NCI-H1092 treated with DMSO at 0.1 percent for 48 hours (cell line): ENCODE results near the gene CFI.

Source experiments
- DNase-seq: peaks from one replicate; lab custom pipeline; 2025; lab: John Stamatoyannopoulos, UW

Gene CFI

DNA sequence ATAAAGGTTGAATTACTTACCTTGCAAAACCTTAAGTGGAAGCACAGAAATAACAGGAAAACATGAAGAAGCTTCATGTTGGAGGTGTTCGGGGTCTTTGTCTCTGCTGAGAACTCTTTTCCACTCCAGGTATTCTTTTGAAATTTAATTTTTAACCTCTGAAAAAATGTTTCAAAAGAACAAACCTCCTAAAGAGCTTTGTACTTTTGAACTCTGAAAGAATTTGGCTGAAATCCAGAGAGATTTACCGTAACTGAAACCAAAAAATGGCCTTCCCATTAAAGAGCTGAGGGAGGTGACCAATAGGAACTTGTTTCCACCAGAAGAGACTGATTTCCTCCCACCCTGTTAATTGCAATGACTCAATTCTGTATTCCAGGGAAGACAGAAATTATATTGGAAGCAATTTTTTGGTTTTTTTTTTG, at the start of gene CFI:
Gene CFI (minus strand): TSS at position 105 of the 425 bp plus-strand sequence. CDS start 28 bp downstream, at position 77.
- DNase-seq, result no peak

- DNase-seq, result no peak
Measured at GRCh38 chr4:109850601-109851000, 48.8 kb upstream of the CFI start.

GRCh38 chr4:109848501-109848900, 46.7 kb upstream of the CFI start:
- no peak for DNase-seq

GRCh38 chr4:109847896-109848442, 46.2 kb upstream of the CFI start, which contains the start of gene LRIT3:
TSS of gene LRIT3 (plus strand) at chr4:109848107. CDS start at chr4:109848202, 95 bp downstream.
- no peak for DNase-seq

DNA sequence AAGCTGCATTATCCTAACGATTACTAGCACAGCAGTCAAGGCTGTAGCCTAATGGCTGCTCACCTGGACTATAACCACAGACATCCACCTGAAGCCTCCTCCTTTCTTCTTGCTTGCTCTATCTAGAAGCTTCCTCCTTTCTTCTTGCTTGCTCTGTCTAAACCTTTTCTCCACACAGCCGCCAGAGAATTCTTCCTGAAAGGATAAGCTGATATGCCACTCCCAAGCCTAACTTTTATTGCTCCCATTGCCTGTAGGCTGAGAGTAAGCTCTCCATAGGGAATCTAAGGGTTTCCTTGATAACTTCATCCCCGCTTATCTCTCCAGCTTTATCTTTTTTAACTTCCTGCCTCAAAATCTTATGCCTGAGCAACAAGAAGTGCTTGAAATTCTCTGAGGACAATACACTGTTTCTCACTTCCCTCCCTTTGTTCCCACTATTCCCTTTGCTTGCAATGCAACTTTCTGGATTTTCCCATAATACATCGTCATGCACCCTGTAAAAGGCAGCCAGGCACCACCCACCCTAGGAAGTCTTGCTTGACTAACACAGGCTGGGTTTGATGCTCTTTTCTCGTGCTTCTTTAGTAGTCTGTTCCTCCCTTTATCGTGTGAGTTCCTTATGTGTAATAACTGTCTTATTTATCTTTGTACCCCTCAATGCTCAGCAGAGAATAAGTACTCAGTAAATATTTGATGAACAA, 44.7 kb upstream of the CFI start:
- DNase-seq, result no peak

GRCh38 chr4:109836985-109837384, 35.2 kb upstream of the CFI start:
- DNase-seq, result no peak

DNA sequence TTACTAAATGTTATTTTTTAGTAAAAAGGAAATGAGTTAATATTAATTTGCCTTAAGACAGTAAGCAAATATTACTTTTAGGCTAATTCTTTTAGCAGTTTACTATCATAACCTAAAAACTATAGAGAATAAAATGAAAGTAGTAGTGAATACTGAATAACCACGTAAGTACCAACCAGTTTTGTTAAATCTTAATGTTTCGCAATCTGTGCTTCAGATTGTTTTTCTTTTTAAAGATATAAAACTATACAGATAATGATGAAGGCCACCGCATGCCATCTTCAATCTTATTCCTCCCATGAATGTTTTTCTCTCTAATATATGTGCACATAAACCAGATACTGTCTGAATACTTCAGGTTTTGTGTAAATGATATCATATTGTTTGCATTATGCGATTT, 32.0 kb upstream of the CFI start:
- no peak for DNase-seq

DNA sequence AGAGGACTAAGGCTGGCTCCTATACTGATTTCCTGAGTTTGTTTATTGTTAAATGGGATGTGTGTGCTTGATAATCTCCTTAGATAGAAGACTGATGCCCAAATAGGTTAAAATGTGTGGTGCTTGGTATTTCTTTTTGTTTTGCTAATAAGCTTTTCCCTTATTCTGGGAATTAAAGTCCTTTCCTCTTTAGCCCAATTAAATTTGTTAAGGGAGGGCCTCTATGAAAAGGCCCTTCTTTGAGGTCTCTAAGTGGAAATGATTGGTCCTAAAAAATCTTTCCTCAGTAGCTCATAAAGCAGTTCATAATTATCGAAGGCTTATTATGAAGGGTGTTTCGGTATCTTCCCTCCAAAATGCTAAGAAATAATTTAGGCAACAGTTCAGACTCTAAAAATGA, 25.9 kb upstream of the CFI start, which contains the start of gene RRH:
Gene RRH (plus strand): TSS at position 301 of the 400 bp plus-strand sequence. CDS start 56 bp downstream, at position 357.
- DNase-seq, result no peak

DNA sequence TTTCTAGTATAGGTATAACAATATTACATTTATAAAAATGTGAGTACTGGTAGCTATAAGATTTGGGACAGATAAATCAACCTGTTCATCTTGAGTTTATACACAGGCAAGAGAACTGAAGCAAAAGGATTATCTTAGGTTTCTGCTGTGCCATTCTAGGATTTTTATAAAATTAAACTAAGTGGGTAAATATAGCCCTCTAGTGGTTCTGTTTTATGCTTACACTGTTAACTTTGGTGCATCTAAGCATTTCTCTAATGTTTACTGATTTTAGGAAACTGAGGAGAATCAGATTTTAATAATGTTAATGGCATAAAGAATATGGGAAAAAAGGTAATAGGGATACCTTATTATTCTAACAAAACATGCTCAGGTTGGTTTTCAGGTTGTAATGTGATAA, 24.9 kb upstream of the CFI start:
- peak; percentile 6 for DNase-seq

DNA sequence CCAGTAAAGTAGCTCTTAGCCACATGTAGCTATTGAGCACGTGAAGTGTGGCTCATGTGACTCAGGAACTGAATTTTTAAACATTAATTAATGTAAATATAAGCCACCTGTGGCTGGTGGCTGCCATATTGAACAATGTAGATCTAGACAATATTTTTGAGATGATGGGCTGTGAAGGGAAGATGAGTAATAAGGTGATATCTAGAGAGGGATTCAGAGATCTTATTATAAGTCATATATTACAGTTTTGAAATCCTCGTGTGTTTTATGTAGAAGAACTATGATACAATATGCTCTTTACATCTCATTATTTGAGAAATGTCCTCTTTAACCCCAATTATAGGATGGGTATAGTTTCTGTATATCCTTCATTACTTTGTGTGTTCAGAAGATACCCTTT, 19.4 kb upstream of the CFI start:
- DNase-seq, result no peak

GRCh38 chr4:109820563-109820962, 18.8 kb upstream of the CFI start:
- no peak for DNase-seq

DNA sequence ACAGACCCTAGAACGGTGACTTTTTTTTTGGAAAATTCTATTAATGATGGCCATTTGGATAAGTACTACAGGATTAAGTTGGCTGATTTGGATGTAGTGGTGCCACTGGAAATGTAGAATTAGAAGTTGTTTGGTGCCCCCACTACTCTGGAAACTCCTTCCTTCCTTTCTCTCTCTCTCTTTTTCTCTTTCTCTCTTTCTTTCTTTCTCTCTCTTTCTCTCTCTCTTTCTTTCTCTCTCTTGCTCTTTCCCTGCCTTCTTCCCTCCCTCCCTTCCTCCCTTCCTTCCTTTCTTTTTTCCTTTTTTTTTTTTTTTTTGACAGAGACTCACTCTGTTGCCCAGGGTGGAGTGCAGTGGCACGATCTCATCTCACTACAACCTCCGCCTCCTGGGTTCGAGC, 16.5 kb upstream of the CFI start:
- no peak for DNase-seq

- no peak for DNase-seq
Measured at GRCh38 chr4:109816894-109817293, 15.1 kb upstream of the CFI start.

DNA sequence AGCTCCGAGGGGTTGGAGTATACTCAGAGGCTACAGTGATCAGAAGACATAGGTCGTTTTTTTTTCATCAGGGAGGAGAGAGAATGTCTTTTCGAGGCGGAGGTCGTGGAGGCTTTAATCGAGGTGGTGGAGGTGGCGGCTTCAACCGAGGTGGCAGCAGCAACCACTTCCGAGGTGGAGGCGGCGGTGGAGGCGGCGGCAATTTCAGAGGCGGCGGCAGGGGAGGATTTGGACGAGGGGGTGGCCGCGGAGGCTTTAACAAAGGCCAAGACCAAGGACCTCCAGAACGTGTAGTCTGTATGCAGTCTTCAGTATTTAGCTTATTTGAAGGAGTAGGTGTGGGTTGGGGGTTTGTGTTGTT, 14.3 kb upstream of the CFI start:
- DNase-seq, result no peak

DNA sequence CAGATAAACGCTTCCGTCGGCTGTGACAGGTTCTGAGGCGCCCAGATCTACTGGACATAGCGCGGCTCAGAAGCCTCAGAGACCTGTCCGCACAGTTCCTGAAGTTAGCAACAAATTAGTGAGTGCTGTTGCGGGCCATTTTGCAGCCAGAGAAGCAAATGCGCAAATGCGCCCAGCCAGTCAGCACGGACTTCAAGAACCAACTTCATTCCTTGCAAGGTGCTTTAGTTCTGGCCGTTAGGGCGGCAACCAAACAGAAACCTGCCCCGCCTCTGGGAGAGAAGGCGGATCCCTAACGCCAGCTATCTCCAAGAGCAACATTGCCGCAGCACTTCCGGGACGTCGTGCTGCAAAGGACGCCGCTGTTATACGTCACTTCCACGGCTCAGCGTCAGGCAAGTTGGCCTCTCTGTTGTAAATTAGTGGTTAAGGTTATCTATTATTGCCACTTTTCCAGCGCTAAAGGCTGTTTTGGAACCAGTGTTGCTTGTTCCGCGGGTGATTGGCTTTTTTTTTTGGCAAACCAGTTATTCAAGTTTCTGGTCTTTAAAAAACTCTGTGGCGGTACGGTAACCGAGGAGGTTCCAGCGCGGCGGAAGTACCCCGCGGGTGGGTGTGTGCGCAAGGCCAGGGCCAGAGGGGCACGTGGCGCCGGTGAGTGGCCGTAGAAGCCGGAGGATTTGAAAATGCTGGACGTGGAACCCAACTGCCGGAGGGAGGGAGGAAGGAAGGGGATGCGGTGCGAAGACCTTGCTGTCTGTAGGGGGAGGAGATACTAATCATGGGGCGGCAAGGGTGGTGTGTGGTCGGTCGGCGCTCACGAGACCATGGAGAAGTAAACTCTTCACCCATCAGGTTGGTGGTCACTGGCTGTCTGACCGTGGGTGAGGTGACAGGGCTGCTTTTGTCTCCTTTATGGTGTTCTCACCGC, 13.6 kb upstream of the CFI start, which contains the start of gene GAR1:
Gene GAR1 (plus strand): TSS at position 612 of the 931 bp plus-strand sequence. CDS start 403 bp downstream, outside the sequence.
- peak; percentile 92 for DNase-seq

GRCh38 chr4:109811707-109812106, 9.9 kb upstream of the CFI start:
- no peak for DNase-seq

GRCh38 chr4:109810552-109811387, 9.0 kb upstream of the CFI start:
- DNase-seq, result no peak

- DNase-seq, result no peak
Measured at GRCh38 chr4:109809655-109810054, 7.9 kb upstream of the CFI start.

- DNase-seq, result peak; percentile 24
Measured at GRCh38 chr4:109803924-109804571, 2.2 kb upstream of the CFI start.

GRCh38 chr4:109801099-109801789, 555 bp downstream of the CFI start:
- DNase-seq, result no peak
